ENCODE data around the gene EVL. TPM values are rescaled to one million over a fixed set of nuclear protein-coding genes. Genes with fewer than 3 reads are reported as not detected.

The EVL gene
- total RNA-seq, 1 donor from 2014 or later: 98.9 TPM

DNA sequence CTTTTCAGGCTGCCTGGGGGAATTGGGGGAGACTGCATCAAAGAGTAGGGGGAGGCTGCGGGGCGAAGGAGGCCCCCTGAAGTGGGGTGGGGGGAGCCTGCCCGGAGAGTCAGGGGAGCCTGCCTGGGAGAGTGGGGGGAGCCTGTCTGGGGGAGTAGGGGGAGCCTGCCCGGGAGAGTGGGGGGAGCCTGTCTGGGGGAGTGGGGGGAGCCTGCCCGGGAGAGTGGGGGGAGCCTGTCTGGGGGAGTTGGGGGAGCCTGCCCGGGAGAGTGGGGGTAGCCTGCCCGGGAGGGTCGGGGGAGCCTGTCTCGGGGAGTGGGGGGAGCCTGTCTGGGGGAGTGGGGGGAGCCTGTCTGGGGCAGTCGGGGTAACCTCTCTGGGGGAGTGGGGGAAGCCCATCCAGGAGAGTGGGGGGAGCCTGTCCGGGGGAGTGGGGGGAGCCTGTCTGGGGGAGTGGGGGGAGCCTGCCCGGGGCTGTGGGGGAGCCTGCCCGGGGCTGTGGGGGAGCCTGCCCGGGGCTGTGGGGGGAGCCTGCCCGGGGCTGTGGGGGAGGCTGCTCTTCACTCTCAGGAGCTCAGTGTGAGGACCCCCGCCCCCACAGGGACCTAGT is 100.7 kb downstream of the EVL start:
- TF ChIP-seq CTCF (IDR thresholded peaks at IDR 0.05): no peak
- DNase-seq (ENCODE audit: low spot score): no peak
- Mint-ChIP-seq H3K27ac (ENCODE audit: unreplicated experiment) (no peak overlapping the region), H3K36me3 (ENCODE audit: low read depth) (no peaks in the 10 kb centered on the region), H3K9me3 (ENCODE audit: low read depth) (no peaks in the 10 kb centered on the region), H3K27me3 (ENCODE audit: low read depth) (peaks cover 5% of the 10 kb centered on the region), H3K4me1 (ENCODE audit: low read depth) (no peaks in the 10 kb centered on the region), H3K4me3 (ENCODE audit: unreplicated experiment) (no peak overlapping the region)

DNA sequence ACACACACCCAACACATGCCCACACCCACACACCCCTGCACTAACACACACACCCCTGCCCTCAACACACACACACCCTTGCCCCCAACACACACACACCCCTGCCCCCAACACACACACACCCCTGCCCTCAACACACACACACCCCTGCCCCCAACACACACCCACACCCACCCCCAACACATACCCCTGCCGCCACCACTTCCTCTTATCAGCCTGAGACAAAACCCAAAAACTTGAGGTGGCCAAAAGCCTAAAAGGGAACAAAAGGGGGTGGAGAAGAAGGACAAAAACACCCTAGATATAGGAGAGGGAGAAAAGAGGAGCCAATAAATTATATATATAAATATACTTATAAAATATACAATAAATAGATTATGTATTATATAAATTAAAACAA is 103.3 kb downstream of the EVL start:
- H3K36me3 Mint-ChIP-seq (ENCODE audit: low read depth): no peaks in the 10 kb centered on the region
- no peak for TF ChIP-seq CTCF (IDR thresholded peaks at IDR 0.05)
- no peak overlapping the region for H3K27ac Mint-ChIP-seq (ENCODE audit: unreplicated experiment)
- DNase-seq (ENCODE audit: low spot score): no peak
- no peak overlapping the region for H3K4me3 Mint-ChIP-seq (ENCODE audit: unreplicated experiment)
- no peaks in the 10 kb centered on the region for H3K4me1 Mint-ChIP-seq (ENCODE audit: low read depth)
- H3K9me3 Mint-ChIP-seq (ENCODE audit: low read depth): no peaks in the 10 kb centered on the region
- H3K27me3 Mint-ChIP-seq (ENCODE audit: low read depth): peaks cover 11% of the 10 kb centered on the region

- H3K27ac Mint-ChIP-seq (ENCODE audit: unreplicated experiment): no peak overlapping the region
- peaks cover 2% of the 10 kb centered on the region for H3K36me3 Mint-ChIP-seq (ENCODE audit: low read depth)
- no peaks in the 10 kb centered on the region for H3K4me1 Mint-ChIP-seq (ENCODE audit: low read depth)
- no peak for TF ChIP-seq CTCF (IDR thresholded peaks at IDR 0.05)
- DNase-seq (ENCODE audit: low spot score): no peak
- H3K9me3 Mint-ChIP-seq (ENCODE audit: low read depth): no peaks in the 10 kb centered on the region
- H3K4me3 Mint-ChIP-seq (ENCODE audit: unreplicated experiment): no peak overlapping the region
- peaks cover 16% of the 10 kb centered on the region for H3K27me3 Mint-ChIP-seq (ENCODE audit: low read depth)
Measured at GRCh38 chr14:100170880-100171279, 105.7 kb downstream of the EVL start.

GRCh38 chr14:100172811-100173210 is 107.6 kb downstream of the EVL start:
- Mint-ChIP-seq H3K9me3 (ENCODE audit: low read depth) (no peaks in the 10 kb centered on the region), H3K4me1 (ENCODE audit: low read depth) (no peaks in the 10 kb centered on the region), H3K36me3 (ENCODE audit: low read depth) (peaks cover 2% of the 10 kb centered on the region), H3K27me3 (ENCODE audit: low read depth) (peaks cover 16% of the 10 kb centered on the region), H3K4me3 (ENCODE audit: unreplicated experiment) (no peak overlapping the region), H3K27ac (ENCODE audit: unreplicated experiment) (no peak overlapping the region)
- DNase-seq (ENCODE audit: low spot score): no peak
- TF ChIP-seq CTCF (IDR thresholded peaks at IDR 0.05): no peak

DNA sequence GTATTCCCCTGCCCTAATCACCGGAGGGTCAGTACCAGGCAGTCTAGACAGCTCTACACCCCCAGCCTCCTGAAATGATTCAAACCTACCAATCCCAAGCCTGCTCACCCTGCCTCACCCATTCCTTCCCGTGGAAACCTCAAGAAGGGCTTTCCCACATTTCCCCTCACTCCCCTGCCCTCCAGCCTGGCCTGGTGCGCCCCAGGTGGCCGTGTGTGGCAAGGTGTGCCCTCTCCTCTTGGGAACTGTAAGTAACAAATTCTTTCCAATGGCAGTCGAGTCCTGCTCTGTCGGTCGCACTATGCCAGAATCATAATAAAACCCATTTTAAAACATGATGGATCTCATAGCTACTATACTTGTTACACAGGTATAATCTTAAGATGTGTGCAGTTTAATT is 108.1 kb downstream of the EVL start:
- Mint-ChIP-seq H3K36me3 (ENCODE audit: low read depth) (peaks cover 2% of the 10 kb centered on the region), H3K4me3 (ENCODE audit: unreplicated experiment) (no peak overlapping the region), H3K27ac (ENCODE audit: unreplicated experiment) (no peak overlapping the region), H3K9me3 (ENCODE audit: low read depth) (no peaks in the 10 kb centered on the region), H3K27me3 (ENCODE audit: low read depth) (peaks cover 16% of the 10 kb centered on the region), H3K4me1 (ENCODE audit: low read depth) (no peaks in the 10 kb centered on the region)
- no peak for DNase-seq (ENCODE audit: low spot score)
- TF ChIP-seq CTCF (IDR thresholded peaks at IDR 0.05): no peak

Data from chondrocyte (in vitro differentiated cells).